Natural killer cell treated with Interleukin-12 subunit alpha and Interleukin-12 subunit beta and Interleukin-15 and Interleukin-18, amount 100 ng/mL, for 72 hours (primary cell): ENCODE measurements around the gene PCSK2. TPM values are rescaled to one million over a fixed set of nuclear protein-coding genes. Genes with fewer than 3 reads are reported as not detected.

ENCODE experiments used
- ATAC-seq, 2 donors: fragments of 150-1000 bp; cut with Tn5 transposase in 1 of 2; sonication (Bioruptor Pico), chemical (Tn5 transposase) in 1 of 2; 2 replicates each; pipeline ENCODE4 v1.10.0; 2021
- DNase-seq: peaks from one replicate; pipeline ENCODE4 v3.0.0; 2022; ENCODE audit warnings: low spot score
- H3K27ac Mint-ChIP-seq, 2 donors: 1 replicate in 1 of 2; 2 replicates in 1 of 2; pipeline ENCODE4 v1.8.0; 2022; ENCODE audit warnings: mixed read lengths in 2 of 2, mild to moderate bottlenecking in 1 of 2, moderate library complexity in 1 of 2
- H3K27me3 Mint-ChIP-seq, 2 donors: 1 replicate in 1 of 2; 2 replicates in 1 of 2; pipeline ENCODE4 v1.8.0; 2022; ENCODE audit warnings: mixed read lengths in 2 of 2
- H3K36me3 Mint-ChIP-seq: one replicate; pipeline ENCODE4 v1.8.0; 2022; ENCODE audit warnings: mixed read lengths
- H3K4me1 Mint-ChIP-seq, 2 donors: 1 replicate in 1 of 2; 2 replicates in 1 of 2; pipeline ENCODE4 v1.8.0; 2022; ENCODE audit warnings: low read depth in 2 of 2, mixed read lengths in 2 of 2, mild to moderate bottlenecking in 1 of 2
- H3K4me3 Mint-ChIP-seq: one replicate; pipeline ENCODE4 v1.8.0; 2022; ENCODE audit warnings: mixed read lengths
- H3K9me3 Mint-ChIP-seq: 2 replicates; pipeline ENCODE4 v1.8.0; 2022; ENCODE audit warnings: mixed read lengths
- total RNA-seq, 2 donors: library from RNA; stranded (reverse); gene quantifications; one replicate each; pipeline ENCODE4 v1.2.3, GENCODE V29; 2022

PCSK2 gene
- total RNA-seq, 2 donors from 2014 or later, result not detected

- no peak for DNase-seq
- no peaks in the 10 kb centered on the region for H3K9me3 Mint-ChIP-seq
These were observed 179.3 kb downstream of the PCSK2 start for GRCh38 chr20:17406051-17406590.

GRCh38 chr20:17407550-17407949 is 180.7 kb downstream of the PCSK2 start:
- Mint-ChIP-seq H3K4me3 (no peak overlapping the region), H3K27me3 (peaks cover 13 to 34% of the 10 kb centered on the region in 2 donors), H3K9me3 (no peaks in the 10 kb centered on the region), H3K27ac (no peak overlapping the region), H3K4me1 (no peaks in the 10 kb centered on the region), H3K36me3 (peaks cover 4% of the 10 kb centered on the region)
- DNase-seq (no peak), ATAC-seq (no peak)

More at GRCh38 chr20:17406051-17406590, 179.3 kb downstream of the PCSK2 start:
- no peak for ATAC-seq
- H3K36me3 Mint-ChIP-seq, result no peaks in the 10 kb centered on the region
- no peaks in the 10 kb centered on the region for H3K4me1 Mint-ChIP-seq
- H3K27me3 Mint-ChIP-seq, result peaks cover 7 to 27% of the 10 kb centered on the region in 2 donors
- no peak overlapping the region for H3K4me3 Mint-ChIP-seq
- H3K27ac Mint-ChIP-seq, result no peak overlapping the region

- ATAC-seq (no peak), DNase-seq (no peak)
- Mint-ChIP-seq H3K36me3 (peaks cover 9% of the 10 kb centered on the region), H3K27me3 (peaks cover 30 to 33% of the 10 kb centered on the region in 2 donors), H3K9me3 (peaks cover 5% of the 10 kb centered on the region), H3K4me1 (no peaks in the 10 kb centered on the region), H3K27ac (no peak overlapping the region), H3K4me3 (no peak overlapping the region)
These were observed 190.4 kb downstream of the PCSK2 start for GRCh38 chr20:17417225-17417624.

- ATAC-seq (peak in 1 of 2 donors; percentile 15), DNase-seq (no peak)
- no peaks in the 10 kb centered on the region for H3K4me1 Mint-ChIP-seq
- H3K27ac Mint-ChIP-seq, result no peak overlapping the region
- peaks cover 6% of the 10 kb centered on the region for H3K36me3 Mint-ChIP-seq
- H3K4me3 Mint-ChIP-seq, result no peak overlapping the region
- H3K9me3 Mint-ChIP-seq, result peaks cover 3% of the 10 kb centered on the region
- peaks cover 27 to 35% of the 10 kb centered on the region in 2 donors for H3K27me3 Mint-ChIP-seq
These were observed 191.9 kb downstream of the PCSK2 start for GRCh38 chr20:17418737-17419136.

- H3K27ac Mint-ChIP-seq, result no peak overlapping the region
- no peaks in the 10 kb centered on the region for H3K36me3 Mint-ChIP-seq
- DNase-seq, result no peak
- no peak for ATAC-seq
- no peaks in the 10 kb centered on the region for H3K4me1 Mint-ChIP-seq
- peaks cover 27 to 30% of the 10 kb centered on the region in 2 donors for H3K27me3 Mint-ChIP-seq
- H3K9me3 Mint-ChIP-seq, result no peaks in the 10 kb centered on the region
- no peak overlapping the region for H3K4me3 Mint-ChIP-seq
These were observed 192.7 kb downstream of the PCSK2 start for GRCh38 chr20:17419479-17420041.

GRCh38 chr20:17421493-17421892 is 194.7 kb downstream of the PCSK2 start:
- H3K27ac Mint-ChIP-seq, result no peak overlapping the region

GRCh38 chr20:17423782-17424181 is 196.9 kb downstream of the PCSK2 start:
- H3K27ac Mint-ChIP-seq, result no peak overlapping the region
- no peak for DNase-seq

More at GRCh38 chr20:17421493-17421892, 194.7 kb downstream of the PCSK2 start:
- Mint-ChIP-seq H3K4me3 (no peak overlapping the region), H3K9me3 (no peaks in the 10 kb centered on the region), H3K36me3 (no peaks in the 10 kb centered on the region), H3K4me1 (no peaks in the 10 kb centered on the region), H3K27me3 (peaks cover 30% of the 10 kb centered on the region in 2 donors)
- ATAC-seq (no peak), DNase-seq (no peak)

GRCh38 chr20:17427638-17428037 is 200.8 kb downstream of the PCSK2 start:
- Mint-ChIP-seq H3K4me1 (no peaks in the 10 kb centered on the region), H3K27ac (no peak overlapping the region)

More at GRCh38 chr20:17423782-17424181, 196.9 kb downstream of the PCSK2 start:
- Mint-ChIP-seq H3K4me3 (no peak overlapping the region), H3K9me3 (no peaks in the 10 kb centered on the region), H3K27me3 (peaks cover 17 to 23% of the 10 kb centered on the region in 2 donors), H3K36me3 (no peaks in the 10 kb centered on the region), H3K4me1 (no peaks in the 10 kb centered on the region)
- no peak for ATAC-seq

GRCh38 chr20:17430125-17430950 is 203.5 kb downstream of the PCSK2 start:
- no peaks in the 10 kb centered on the region for H3K4me1 Mint-ChIP-seq

More at GRCh38 chr20:17427638-17428037, 200.8 kb downstream of the PCSK2 start:
- DNase-seq (no peak), ATAC-seq (no peak)
- H3K4me3 Mint-ChIP-seq, result no peak overlapping the region
- H3K36me3 Mint-ChIP-seq, result no peaks in the 10 kb centered on the region
- H3K27me3 Mint-ChIP-seq, result peaks cover 10 to 17% of the 10 kb centered on the region in 2 donors
- H3K9me3 Mint-ChIP-seq, result no peaks in the 10 kb centered on the region

GRCh38 chr20:17431621-17432364 is 205.0 kb downstream of the PCSK2 start:
- Mint-ChIP-seq H3K9me3 (no peaks in the 10 kb centered on the region), H3K4me1 (no peaks in the 10 kb centered on the region), H3K27me3 (peaks cover 13 to 15% of the 10 kb centered on the region in 2 donors), H3K27ac (no peak overlapping the region), H3K4me3 (no peak overlapping the region), H3K36me3 (no peaks in the 10 kb centered on the region)
- DNase-seq (no peak), ATAC-seq (no peak)

More at GRCh38 chr20:17430125-17430950, 203.5 kb downstream of the PCSK2 start:
- no peak for ATAC-seq
- Mint-ChIP-seq H3K36me3 (no peaks in the 10 kb centered on the region), H3K27me3 (peaks cover 12 to 15% of the 10 kb centered on the region in 2 donors), H3K4me3 (no peak overlapping the region), H3K27ac (no peak overlapping the region), H3K9me3 (no peaks in the 10 kb centered on the region)
- no peak for DNase-seq

- H3K36me3 Mint-ChIP-seq, result no peaks in the 10 kb centered on the region
- H3K27ac Mint-ChIP-seq, result no peak overlapping the region
- no peaks in the 10 kb centered on the region for H3K9me3 Mint-ChIP-seq
- H3K27me3 Mint-ChIP-seq, result peaks cover 13 to 15% of the 10 kb centered on the region in 2 donors
- ATAC-seq (peak; percentile 42 to 48), DNase-seq (no peak)
- H3K4me3 Mint-ChIP-seq, result no peak overlapping the region
- H3K4me1 Mint-ChIP-seq, result no peaks in the 10 kb centered on the region
These were observed 209.8 kb downstream of the PCSK2 start for GRCh38 chr20:17436664-17437063.

GRCh38 chr20:17437251-17437650 is 210.4 kb downstream of the PCSK2 start:
- DNase-seq (no peak), ATAC-seq (peak; percentile 6 to 33)
- Mint-ChIP-seq H3K4me1 (no peaks in the 10 kb centered on the region), H3K27ac (no peak overlapping the region), H3K4me3 (no peak overlapping the region), H3K36me3 (no peaks in the 10 kb centered on the region), H3K27me3 (peaks cover 9 to 12% of the 10 kb centered on the region in 2 donors), H3K9me3 (no peaks in the 10 kb centered on the region)

GRCh38 chr20:17438436-17439039 is 211.7 kb downstream of the PCSK2 start:
- DNase-seq, result no peak
- no peaks in the 10 kb centered on the region for H3K4me1 Mint-ChIP-seq
- H3K36me3 Mint-ChIP-seq, result no peaks in the 10 kb centered on the region
- peaks cover 17 to 18% of the 10 kb centered on the region in 2 donors for H3K27me3 Mint-ChIP-seq
- no peak overlapping the region for H3K27ac Mint-ChIP-seq
- H3K9me3 Mint-ChIP-seq, result no peaks in the 10 kb centered on the region
- H3K4me3 Mint-ChIP-seq, result no peak overlapping the region
- ATAC-seq, result no peak
